Measurements from ENCODE around the gene TEX35.

DNA sequence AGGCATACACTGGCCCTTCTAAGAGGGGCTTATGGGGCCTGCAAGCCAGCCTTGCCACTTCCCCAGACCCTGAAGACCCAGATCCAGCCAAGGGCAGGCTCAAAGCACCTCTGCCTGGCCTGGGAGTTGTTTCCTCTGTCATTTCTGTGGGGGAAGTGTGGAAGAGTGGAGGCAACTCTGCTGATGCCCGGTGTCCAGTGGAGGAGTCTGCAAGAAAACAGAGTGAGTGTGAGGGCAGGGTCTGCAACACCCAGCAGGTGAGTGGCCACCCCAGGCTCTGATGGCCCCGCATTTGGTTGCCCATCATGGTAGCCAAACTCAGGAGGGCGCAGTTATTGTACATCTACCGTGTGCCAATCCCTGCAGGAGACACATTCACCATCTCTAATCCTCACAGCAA is 24.5 kb upstream of the TEX35 start:
- TF ChIP-seq EZH2 (IDR thresholded peaks at IDR 0.05; ENCODE audit: insufficient read depth, low read length): no peak
- TF ChIP-seq, protein P1, sequence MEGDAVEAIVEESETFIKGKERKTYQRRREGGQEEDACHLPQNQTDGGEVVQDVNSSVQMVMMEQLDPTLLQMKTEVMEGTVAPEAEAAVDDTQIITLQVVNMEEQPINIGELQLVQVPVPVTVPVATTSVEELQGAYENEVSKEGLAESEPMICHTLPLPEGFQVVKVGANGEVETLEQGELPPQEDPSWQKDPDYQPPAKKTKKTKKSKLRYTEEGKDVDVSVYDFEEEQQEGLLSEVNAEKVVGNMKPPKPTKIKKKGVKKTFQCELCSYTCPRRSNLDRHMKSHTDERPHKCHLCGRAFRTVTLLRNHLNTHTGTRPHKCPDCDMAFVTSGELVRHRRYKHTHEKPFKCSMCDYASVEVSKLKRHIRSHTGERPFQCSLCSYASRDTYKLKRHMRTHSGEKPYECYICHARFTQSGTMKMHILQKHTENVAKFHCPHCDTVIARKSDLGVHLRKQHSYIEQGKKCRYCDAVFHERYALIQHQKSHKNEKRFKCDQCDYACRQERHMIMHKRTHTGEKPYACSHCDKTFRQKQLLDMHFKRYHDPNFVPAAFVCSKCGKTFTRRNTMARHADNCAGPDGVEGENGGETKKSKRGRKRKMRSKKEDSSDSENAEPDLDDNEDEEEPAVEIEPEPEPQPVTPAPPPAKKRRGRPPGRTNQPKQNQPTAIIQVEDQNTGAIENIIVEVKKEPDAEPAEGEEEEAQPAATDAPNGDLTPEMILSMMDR (IDR thresholded peaks at IDR 0.05; ENCODE audit: insufficient read depth, low read depth, low read length): no peak
